GM23338 (cell line): ENCODE measurements around the gene STK32C.

ENCODE experiments used
- CREB1 ChIP-seq: fragments of 250-450 bp; sonication (Bioruptor Pico); IDR thresholded peaks from 2 replicates; pipeline ENCODE4 v1.5.0; 2020; ENCODE audit warnings: low read depth, mild to moderate bottlenecking, moderate library complexity
- ETS1 ChIP-seq: IDR thresholded peaks from 2 replicates; pipeline ENCODE4 v1.6.1; 2016; ENCODE audit warnings: antibody characterized with exemption
- EZH2 ChIP-seq: fragments of 200-600 bp; sonication (generic); IDR thresholded peaks from one replicate; pipeline ENCODE4 v1.8.0; 2017; ENCODE audit warnings: antibody characterized with exemption, mild to moderate bottlenecking, low read depth; ENCODE audit not compliant: unreplicated experiment
- EZH2phosphoT487 ChIP-seq: fragments of 200-600 bp; sonication (generic); IDR thresholded peaks from one replicate; pipeline ENCODE4 v1.8.1; 2018; ENCODE audit warnings: antibody characterized with exemption; ENCODE audit not compliant: unreplicated experiment
- JUNB ChIP-seq: IDR thresholded peaks from one replicate; pipeline ENCODE4 v1.6.1; 2016; ENCODE audit warnings: antibody characterized with exemption; ENCODE audit not compliant: unreplicated experiment
- NANOG ChIP-seq: IDR thresholded peaks from 2 replicates; pipeline ENCODE4 v1.6.1; 2016; ENCODE audit warnings: antibody characterized with exemption, borderline replicate concordance
- POLR2AphosphoS5 ChIP-seq: IDR thresholded peaks from 2 replicates; pipeline ENCODE4 v1.6.1; 2016; ENCODE audit warnings: antibody characterized with exemption, low read depth
- STAT1 ChIP-seq: IDR thresholded peaks from one replicate; pipeline ENCODE4 v1.6.1; 2016; ENCODE audit warnings: antibody characterized with exemption; ENCODE audit not compliant: unreplicated experiment
- ZNF114 ChIP-seq: fragments of 250-450 bp; sonication (Bioruptor Pico); IDR thresholded peaks from 2 replicates; pipeline ENCODE4 v1.5.0; 2020; ENCODE audit warnings: mild to moderate bottlenecking, moderate library complexity
- ZNF331 ChIP-seq: fragments of 250-450 bp; sonication (Bioruptor Pico); IDR thresholded peaks from 2 replicates; pipeline ENCODE4 v1.5.0; 2020; ENCODE audit warnings: low read depth, mild to moderate bottlenecking, moderate library complexity
- ZNF462 ChIP-seq: fragments of 250-450 bp; sonication (Bioruptor Pico); IDR thresholded peaks from 2 replicates; pipeline ENCODE4 v1.5.0; 2020; ENCODE audit warnings: mild to moderate bottlenecking, moderate library complexity
- TF ChIP-seq, protein P1 (sequence below), 2 experiments: fragments of 200-600 bp in 1 of 2; sonication (generic) in 1 of 2; conservative IDR thresholded peaks; 2 replicates each; pipeline versions ENCODE4 v1.5.1 to v1.6.1; 2016 to 2017; ENCODE audit warnings: antibody characterized with exemption in 2 of 2, low read depth in 2 of 2, mild to moderate bottlenecking in 2 of 2, moderate library complexity in 1 of 2
- TF ChIP-seq, protein P2 (sequence below): IDR thresholded peaks from one replicate; pipeline ENCODE4 v1.6.1; 2018; ENCODE audit warnings: antibody characterized with exemption; ENCODE audit not compliant: unreplicated experiment

GRCh38 chr10:132335189-132336063 is 27.7 kb upstream of the STK32C start:
- TF ChIP-seq POLR2AphosphoS5 (no peak), EZH2 (no peak), EZH2phosphoT487 (no peak), CREB1 (no peak), ZNF462 (CRISPR knock-in tag) (no peak), JUNB (no peak), STAT1 (no peak), ZNF114 (CRISPR knock-in tag) (no peak), ETS1 (no peak), ZNF331 (no peak), NANOG (no peak)
- TF ChIP-seq, protein P1, sequence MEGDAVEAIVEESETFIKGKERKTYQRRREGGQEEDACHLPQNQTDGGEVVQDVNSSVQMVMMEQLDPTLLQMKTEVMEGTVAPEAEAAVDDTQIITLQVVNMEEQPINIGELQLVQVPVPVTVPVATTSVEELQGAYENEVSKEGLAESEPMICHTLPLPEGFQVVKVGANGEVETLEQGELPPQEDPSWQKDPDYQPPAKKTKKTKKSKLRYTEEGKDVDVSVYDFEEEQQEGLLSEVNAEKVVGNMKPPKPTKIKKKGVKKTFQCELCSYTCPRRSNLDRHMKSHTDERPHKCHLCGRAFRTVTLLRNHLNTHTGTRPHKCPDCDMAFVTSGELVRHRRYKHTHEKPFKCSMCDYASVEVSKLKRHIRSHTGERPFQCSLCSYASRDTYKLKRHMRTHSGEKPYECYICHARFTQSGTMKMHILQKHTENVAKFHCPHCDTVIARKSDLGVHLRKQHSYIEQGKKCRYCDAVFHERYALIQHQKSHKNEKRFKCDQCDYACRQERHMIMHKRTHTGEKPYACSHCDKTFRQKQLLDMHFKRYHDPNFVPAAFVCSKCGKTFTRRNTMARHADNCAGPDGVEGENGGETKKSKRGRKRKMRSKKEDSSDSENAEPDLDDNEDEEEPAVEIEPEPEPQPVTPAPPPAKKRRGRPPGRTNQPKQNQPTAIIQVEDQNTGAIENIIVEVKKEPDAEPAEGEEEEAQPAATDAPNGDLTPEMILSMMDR (conservative IDR thresholded peaks at IDR 0.05; ENCODE audit: low read depth in 2 of 2) = no peak
- TF ChIP-seq, protein P2, sequence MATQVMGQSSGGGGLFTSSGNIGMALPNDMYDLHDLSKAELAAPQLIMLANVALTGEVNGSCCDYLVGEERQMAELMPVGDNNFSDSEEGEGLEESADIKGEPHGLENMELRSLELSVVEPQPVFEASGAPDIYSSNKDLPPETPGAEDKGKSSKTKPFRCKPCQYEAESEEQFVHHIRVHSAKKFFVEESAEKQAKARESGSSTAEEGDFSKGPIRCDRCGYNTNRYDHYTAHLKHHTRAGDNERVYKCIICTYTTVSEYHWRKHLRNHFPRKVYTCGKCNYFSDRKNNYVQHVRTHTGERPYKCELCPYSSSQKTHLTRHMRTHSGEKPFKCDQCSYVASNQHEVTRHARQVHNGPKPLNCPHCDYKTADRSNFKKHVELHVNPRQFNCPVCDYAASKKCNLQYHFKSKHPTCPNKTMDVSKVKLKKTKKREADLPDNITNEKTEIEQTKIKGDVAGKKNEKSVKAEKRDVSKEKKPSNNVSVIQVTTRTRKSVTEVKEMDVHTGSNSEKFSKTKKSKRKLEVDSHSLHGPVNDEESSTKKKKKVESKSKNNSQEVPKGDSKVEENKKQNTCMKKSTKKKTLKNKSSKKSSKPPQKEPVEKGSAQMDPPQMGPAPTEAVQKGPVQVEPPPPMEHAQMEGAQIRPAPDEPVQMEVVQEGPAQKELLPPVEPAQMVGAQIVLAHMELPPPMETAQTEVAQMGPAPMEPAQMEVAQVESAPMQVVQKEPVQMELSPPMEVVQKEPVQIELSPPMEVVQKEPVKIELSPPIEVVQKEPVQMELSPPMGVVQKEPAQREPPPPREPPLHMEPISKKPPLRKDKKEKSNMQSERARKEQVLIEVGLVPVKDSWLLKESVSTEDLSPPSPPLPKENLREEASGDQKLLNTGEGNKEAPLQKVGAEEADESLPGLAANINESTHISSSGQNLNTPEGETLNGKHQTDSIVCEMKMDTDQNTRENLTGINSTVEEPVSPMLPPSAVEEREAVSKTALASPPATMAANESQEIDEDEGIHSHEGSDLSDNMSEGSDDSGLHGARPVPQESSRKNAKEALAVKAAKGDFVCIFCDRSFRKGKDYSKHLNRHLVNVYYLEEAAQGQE = no peak
